ENCODE results near the gene PTGIS. TPM values are rescaled to one million over a fixed set of nuclear protein-coding genes. Genes with fewer than 3 reads are reported as not detected.

PTGIS gene
- total RNA-seq, 1 donor from 2014 or later, result 72.1 TPM

DNA sequence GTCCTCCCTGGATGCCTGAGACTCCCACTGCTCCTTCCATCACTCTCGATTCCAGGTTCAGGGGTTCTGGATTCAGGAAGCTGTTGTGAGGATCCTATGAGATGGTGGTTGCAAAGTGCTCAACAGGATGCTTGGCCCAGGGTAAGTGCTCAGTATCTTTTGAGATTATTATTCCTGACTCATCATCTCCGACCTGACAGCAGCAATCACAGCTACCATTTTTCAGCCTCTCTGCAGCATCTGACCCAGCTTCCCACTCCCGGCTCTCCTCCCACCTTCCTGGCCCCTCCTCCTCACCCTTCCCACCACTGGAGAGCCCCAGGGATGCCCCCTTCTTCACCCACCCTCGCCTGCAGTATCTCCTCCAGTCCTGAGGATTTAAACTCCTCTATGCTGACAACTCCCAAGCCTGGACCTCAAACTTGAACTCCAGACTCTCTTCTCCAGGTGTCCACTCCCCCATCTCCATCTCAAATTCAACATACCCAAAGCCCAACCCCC lies 48.7 kb downstream of the PTGIS start:
- H3K4me3 Mint-ChIP-seq (ENCODE audit: unreplicated experiment), result no peak overlapping the region
- H3K36me3 Mint-ChIP-seq (ENCODE audit: unreplicated experiment), result peaks cover 43% of the 10 kb centered on the region
- DNase-seq (ENCODE audit: extremely low spot score, unreplicated experiment), result no peak
- no peaks in the 10 kb centered on the region for H3K27me3 Mint-ChIP-seq (ENCODE audit: unreplicated experiment)
- H3K9me3 Mint-ChIP-seq (ENCODE audit: unreplicated experiment), result no peaks in the 10 kb centered on the region
- peaks cover 5% of the 10 kb centered on the region for H3K4me1 Mint-ChIP-seq (ENCODE audit: unreplicated experiment)
- TF ChIP-seq, protein P1, sequence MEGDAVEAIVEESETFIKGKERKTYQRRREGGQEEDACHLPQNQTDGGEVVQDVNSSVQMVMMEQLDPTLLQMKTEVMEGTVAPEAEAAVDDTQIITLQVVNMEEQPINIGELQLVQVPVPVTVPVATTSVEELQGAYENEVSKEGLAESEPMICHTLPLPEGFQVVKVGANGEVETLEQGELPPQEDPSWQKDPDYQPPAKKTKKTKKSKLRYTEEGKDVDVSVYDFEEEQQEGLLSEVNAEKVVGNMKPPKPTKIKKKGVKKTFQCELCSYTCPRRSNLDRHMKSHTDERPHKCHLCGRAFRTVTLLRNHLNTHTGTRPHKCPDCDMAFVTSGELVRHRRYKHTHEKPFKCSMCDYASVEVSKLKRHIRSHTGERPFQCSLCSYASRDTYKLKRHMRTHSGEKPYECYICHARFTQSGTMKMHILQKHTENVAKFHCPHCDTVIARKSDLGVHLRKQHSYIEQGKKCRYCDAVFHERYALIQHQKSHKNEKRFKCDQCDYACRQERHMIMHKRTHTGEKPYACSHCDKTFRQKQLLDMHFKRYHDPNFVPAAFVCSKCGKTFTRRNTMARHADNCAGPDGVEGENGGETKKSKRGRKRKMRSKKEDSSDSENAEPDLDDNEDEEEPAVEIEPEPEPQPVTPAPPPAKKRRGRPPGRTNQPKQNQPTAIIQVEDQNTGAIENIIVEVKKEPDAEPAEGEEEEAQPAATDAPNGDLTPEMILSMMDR (IDR thresholded peaks at IDR 0.05), result no peak
- H3K27ac Mint-ChIP-seq (ENCODE audit: unreplicated experiment), result no peak overlapping the region

DNA sequence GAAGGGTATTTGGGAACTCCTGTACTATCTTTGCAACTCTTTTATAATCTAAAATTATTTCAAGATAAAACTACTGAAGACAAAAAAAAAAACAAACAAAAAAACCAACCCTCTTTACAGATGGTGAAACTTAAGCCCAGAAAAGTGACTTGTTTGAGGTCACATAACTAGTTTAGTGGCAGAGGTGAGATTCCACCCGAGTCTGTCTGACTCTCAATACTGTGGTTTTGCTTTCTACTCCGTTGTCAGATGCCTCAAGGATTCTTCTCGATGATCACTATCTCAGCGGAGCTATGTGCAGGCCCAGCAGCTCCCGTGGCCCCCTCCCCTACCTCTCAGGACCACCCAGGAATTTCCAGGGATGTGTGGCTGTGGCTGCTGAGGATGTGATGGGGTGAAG lies 49.4 kb downstream of the PTGIS start:
- H3K4me3 Mint-ChIP-seq (ENCODE audit: unreplicated experiment), result no peak overlapping the region
- H3K4me1 Mint-ChIP-seq (ENCODE audit: unreplicated experiment), result peaks cover 5% of the 10 kb centered on the region
- H3K9me3 Mint-ChIP-seq (ENCODE audit: unreplicated experiment), result no peaks in the 10 kb centered on the region
- TF ChIP-seq, protein P1 (IDR thresholded peaks at IDR 0.05), result no peak
- no peak overlapping the region for H3K27ac Mint-ChIP-seq (ENCODE audit: unreplicated experiment)
- H3K27me3 Mint-ChIP-seq (ENCODE audit: unreplicated experiment), result peaks cover 4% of the 10 kb centered on the region
- H3K36me3 Mint-ChIP-seq (ENCODE audit: unreplicated experiment), result peaks cover 46% of the 10 kb centered on the region
- no peak for DNase-seq (ENCODE audit: extremely low spot score, unreplicated experiment)

DNA sequence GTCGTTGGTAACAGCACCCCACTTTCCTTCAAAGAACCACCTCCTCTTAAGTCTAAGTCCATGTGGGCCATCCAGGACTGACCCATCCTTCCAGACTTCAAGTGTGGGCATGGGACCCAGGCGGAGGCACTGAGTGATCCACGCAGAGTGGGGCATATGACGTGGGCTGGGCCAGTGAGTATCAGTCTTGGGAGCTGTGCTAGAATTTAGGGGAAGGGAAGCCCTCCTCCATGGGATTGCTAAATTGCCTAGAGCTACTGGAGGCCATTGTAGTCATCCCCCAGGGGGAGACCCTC lies 50.2 kb downstream of the PTGIS start:
- peaks cover 45% of the 10 kb centered on the region for H3K36me3 Mint-ChIP-seq (ENCODE audit: unreplicated experiment)
- TF ChIP-seq, protein P1 (IDR thresholded peaks at IDR 0.05), result no peak
- DNase-seq (ENCODE audit: extremely low spot score, unreplicated experiment), result no peak
- H3K4me3 Mint-ChIP-seq (ENCODE audit: unreplicated experiment), result no peak overlapping the region
- H3K9me3 Mint-ChIP-seq (ENCODE audit: unreplicated experiment), result no peaks in the 10 kb centered on the region
- peaks cover 4% of the 10 kb centered on the region for H3K27me3 Mint-ChIP-seq (ENCODE audit: unreplicated experiment)
- H3K27ac Mint-ChIP-seq (ENCODE audit: unreplicated experiment), result no peak overlapping the region
- peaks cover 5% of the 10 kb centered on the region for H3K4me1 Mint-ChIP-seq (ENCODE audit: unreplicated experiment)

DNA sequence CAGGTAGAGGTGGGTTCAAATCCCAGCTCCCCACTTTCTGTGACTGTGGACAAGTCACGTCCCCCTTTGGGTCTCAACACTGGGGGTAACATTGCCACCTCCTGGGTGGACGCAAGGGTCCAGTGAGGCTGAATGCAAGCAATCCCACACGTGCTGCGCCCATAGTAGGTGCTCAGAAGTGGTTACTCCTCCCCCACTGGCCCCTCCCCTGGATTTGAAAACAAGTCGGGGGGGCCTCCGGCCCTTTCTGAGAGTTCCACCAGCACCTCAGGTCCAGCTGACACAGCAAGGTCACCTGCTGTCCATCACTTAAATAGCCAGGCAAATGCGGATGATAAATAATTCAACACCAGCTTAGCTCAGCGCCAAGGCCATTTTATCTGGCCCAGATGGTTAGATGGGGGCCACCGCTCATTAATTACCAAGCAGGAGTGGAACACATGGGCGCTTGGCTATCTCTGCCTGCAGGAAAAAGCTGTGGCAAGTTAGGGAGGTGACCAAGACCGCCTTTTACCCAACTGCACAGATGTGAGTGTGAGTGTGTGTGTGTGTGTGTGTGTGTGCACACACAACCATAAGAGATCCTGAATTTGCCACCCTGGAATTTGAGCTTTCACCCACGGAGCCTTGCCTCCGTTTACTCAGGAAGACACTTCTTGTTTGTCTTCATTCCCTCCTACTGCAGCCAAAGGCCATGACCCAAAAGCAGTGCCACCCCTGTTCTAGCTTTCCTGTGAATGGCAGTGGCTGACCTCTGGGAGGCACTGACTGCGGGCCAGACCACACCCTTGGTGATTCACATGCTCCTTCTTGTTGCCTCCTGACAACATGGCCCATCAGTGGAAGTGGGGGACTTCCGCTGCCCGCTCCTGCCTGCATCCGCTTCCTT lies 50.8 kb downstream of the PTGIS start:
- no peak for DNase-seq (ENCODE audit: extremely low spot score, unreplicated experiment)
- no peak overlapping the region for H3K27ac Mint-ChIP-seq (ENCODE audit: unreplicated experiment)

DNA sequence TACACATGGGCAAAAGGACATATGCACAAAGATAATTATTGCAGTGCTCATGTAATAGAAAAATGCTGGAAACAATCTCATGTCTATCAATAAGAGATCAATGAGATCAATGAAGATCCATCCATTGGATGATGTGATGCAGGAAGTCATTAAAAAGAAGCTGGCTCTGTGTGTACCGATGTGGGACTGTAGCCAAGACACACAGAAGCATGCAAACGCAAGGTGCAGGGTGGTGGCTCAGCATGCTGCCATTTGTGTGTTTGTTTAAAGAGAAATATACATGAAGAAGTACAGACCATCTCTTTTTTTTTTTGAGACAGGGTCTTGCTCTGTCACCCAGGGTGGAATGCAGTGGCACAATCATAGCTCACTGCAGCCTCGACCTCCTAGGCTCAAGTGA lies 52.4 kb downstream of the PTGIS start:
- Mint-ChIP-seq H3K36me3 (ENCODE audit: unreplicated experiment) (peaks cover 34% of the 10 kb centered on the region), H3K27ac (ENCODE audit: unreplicated experiment) (no peak overlapping the region), H3K9me3 (ENCODE audit: unreplicated experiment) (no peaks in the 10 kb centered on the region), H3K4me3 (ENCODE audit: unreplicated experiment) (no peak overlapping the region), H3K27me3 (ENCODE audit: unreplicated experiment) (peaks cover 4% of the 10 kb centered on the region), H3K4me1 (ENCODE audit: unreplicated experiment) (peaks cover 13% of the 10 kb centered on the region)
- TF ChIP-seq, protein P1 (IDR thresholded peaks at IDR 0.05), result no peak
- no peak for DNase-seq (ENCODE audit: extremely low spot score, unreplicated experiment)

More for the DNA sequence above, 50.8 kb downstream of the PTGIS start:
- Mint-ChIP-seq H3K36me3 (ENCODE audit: unreplicated experiment) (peaks cover 41% of the 10 kb centered on the region), H3K4me1 (ENCODE audit: unreplicated experiment) (peaks cover 5% of the 10 kb centered on the region), H3K27me3 (ENCODE audit: unreplicated experiment) (peaks cover 4% of the 10 kb centered on the region), H3K9me3 (ENCODE audit: unreplicated experiment) (no peaks in the 10 kb centered on the region), H3K4me3 (ENCODE audit: unreplicated experiment) (no peak overlapping the region)
- TF ChIP-seq, protein P1 (IDR thresholded peaks at IDR 0.05), result no peak

Data from osteocyte (in vitro differentiated cells).